CD4-positive, alpha-beta T cell treated with Interleukin-6 at 100 ng/mL for 8 hours (primary cell): ENCODE measurements around the gene PRXL2B.

Experiments
- DNase-seq: peaks from one replicate; pipeline ENCODE4 v3.0.0-alpha.2; 2020; ENCODE audit warnings: mixed read lengths, low spot score

PRXL2B gene

GRCh38 chr1:2637442-2638145, 51.0 kb downstream of the PRXL2B start:
- DNase-seq, result no peak

GRCh38 chr1:2638466-2639115, 52.0 kb downstream of the PRXL2B start:
- DNase-seq, result no peak

- no peak for DNase-seq
These were observed 52.6 kb downstream of the PRXL2B start for GRCh38 chr1:2639203-2639602.

- DNase-seq, result no peak
These were observed 53.3 kb downstream of the PRXL2B start for GRCh38 chr1:2639607-2640521.

- no peak for DNase-seq
These were observed 54.0 kb downstream of the PRXL2B start for GRCh38 chr1:2640626-2641025.
